Activated B cell treated with CpG ODN at 0.5 μM for 24 hours (primary cell): ENCODE data around the gene CTSS. TPM values are rescaled to one million over a fixed set of nuclear protein-coding genes. Genes with fewer than 3 reads are reported as not detected.

Experiments used
- ATAC-seq: fragments of 200-7000 bp; cut with Tn5 transposase; one replicate; pipeline ENCODE4 v1.10.0; 2021; ENCODE audit warnings: low read depth, mild to moderate bottlenecking, moderate library complexity
- CTCF ChIA-PET: fragments of 350-600 bp; sonication (Branson Sonifier 250); formaldehyde crosslinking; loops from one replicate; lab custom pipeline; 2021; ENCODE audit warnings: antibody characterized with exemption; lab: Charles Lee
- POLR2A ChIA-PET: fragments of 350-600 bp; sonication (Branson Sonifier 250); formaldehyde crosslinking; loops from one replicate; lab custom pipeline; 2021; ENCODE audit warnings: antibody characterized with exemption; lab: Charles Lee
- DNase-seq: peaks from one replicate; pipeline ENCODE4 v3.0.0; 2022
- H3K27ac Mint-ChIP-seq: one replicate; pipeline ENCODE4 v1.8.0; 2020; ENCODE audit warnings: mixed read lengths
- H3K27me3 Mint-ChIP-seq: one replicate; pipeline ENCODE4 v1.8.0; 2021; ENCODE audit warnings: mixed read lengths
- H3K36me3 Mint-ChIP-seq: one replicate; pipeline ENCODE4 v1.8.0; 2021; ENCODE audit warnings: low read depth, mixed read lengths
- H3K4me1 Mint-ChIP-seq: one replicate; pipeline ENCODE4 v1.8.0; 2021; ENCODE audit warnings: mixed read lengths
- H3K4me3 Mint-ChIP-seq: one replicate; pipeline ENCODE4 v1.8.0; 2020; ENCODE audit warnings: mild to moderate bottlenecking, mixed read lengths
- H3K9me3 Mint-ChIP-seq: one replicate; pipeline ENCODE4 v1.8.0; 2020; ENCODE audit warnings: mixed read lengths
- CTCF ChIP-seq: fragments of 200-600 bp; IDR thresholded peaks from one replicate; pipeline ENCODE4 v1.8.0; 2022; ENCODE audit warnings: antibody characterized with exemption, mild to moderate bottlenecking
- intact Hi-C: fragments of 100-400 bp; cut with micrococcal nuclease; formaldehyde crosslinking; loops from one replicate; pipeline ENCODE4 v1.15.1; 2024
- total RNA-seq: library from RNA; stranded (reverse); gene quantifications from 2 replicates; pipeline ENCODE4 v1.2.3, GENCODE V29; 2022

Gene CTSS
- total RNA-seq, 1 donor from 2014 or later: 162 TPM

- H3K36me3 Mint-ChIP-seq: peaks cover 7% of the 10 kb centered on the region
- CTCF ChIA-PET: interaction anchor here (1.2 kb wide), 1 partner anchor 113 kb away, joined by 5 read pairs; no protein-coding TSS in a partner anchor
- intact Hi-C loops: no loop called here
Observed at GRCh38 chr1:150808846-150809245, 43.3 kb upstream of the CTSS start.

GRCh38 chr1:150808121-150808520, 42.5 kb upstream of the CTSS start, which contains the start of gene CTSK:
TSS of gene CTSK (minus strand) at chr1:150808260. CDS start at chr1:150806805, 1,455 bp downstream.
- Mint-ChIP-seq H3K36me3 (peaks cover 6% of the 10 kb centered on the region), H3K4me3 (peak within 1 kb of the TSS; percentile 3), H3K27ac (no peak within 1 kb of the TSS), H3K27me3 (no peaks in the 10 kb centered on the region), H3K4me1 (peaks cover 6% of the 10 kb centered on the region), H3K9me3 (no peaks in the 10 kb centered on the region)
- intact Hi-C loops: no loop called here
- DNase-seq (no peak), ATAC-seq (no peak)
- CTCF ChIA-PET: interaction anchor here (0.6 to 1.2 kb wide), 2 partner anchors 20 to 114 kb away, joined by 3 to 5 read pairs; no protein-coding TSS in a partner anchor
- TF ChIP-seq CTCF: no peak
- POLR2A ChIA-PET: no interaction called here

More at GRCh38 chr1:150808846-150809245, 43.3 kb upstream of the CTSS start:
- H3K4me1 Mint-ChIP-seq: peaks cover 6% of the 10 kb centered on the region
- no peaks in the 10 kb centered on the region for H3K9me3 Mint-ChIP-seq
- H3K27ac Mint-ChIP-seq: no peak overlapping the region
- no peak overlapping the region for H3K4me3 Mint-ChIP-seq
- POLR2A ChIA-PET: no interaction called here
- ATAC-seq (no peak), DNase-seq (no peak)
- no peaks in the 10 kb centered on the region for H3K27me3 Mint-ChIP-seq
- TF ChIP-seq CTCF: no peak

GRCh38 chr1:150807249-150808023, 41.9 kb upstream of the CTSS start:
- ATAC-seq (no peak), DNase-seq (no peak)
- POLR2A ChIA-PET: no interaction called here
- Mint-ChIP-seq H3K27me3 (no peaks in the 10 kb centered on the region), H3K9me3 (no peaks in the 10 kb centered on the region), H3K36me3 (peaks cover 6% of the 10 kb centered on the region), H3K27ac (no peak overlapping the region), H3K4me3 (peak overlapping the region; percentile 3), H3K4me1 (peaks cover 6% of the 10 kb centered on the region)
- no peak for TF ChIP-seq CTCF
- CTCF ChIA-PET: interaction anchor here (0.6 kb wide), 1 partner anchor 20 kb away, joined by 3 read pairs; no protein-coding TSS in a partner anchor
- intact Hi-C loops: no loop called here

- intact Hi-C loops: no loop called here
Observed at GRCh38 chr1:150805899-150806298, 40.3 kb upstream of the CTSS start.

More at GRCh38 chr1:150805899-150806298, 40.3 kb upstream of the CTSS start:
- H3K4me1 Mint-ChIP-seq: peaks cover 6% of the 10 kb centered on the region
- POLR2A ChIA-PET: no interaction called here
- TF ChIP-seq CTCF: no peak
- no peaks in the 10 kb centered on the region for H3K27me3 Mint-ChIP-seq
- DNase-seq: no peak
- H3K4me3 Mint-ChIP-seq: no peak overlapping the region
- H3K36me3 Mint-ChIP-seq: peaks cover 6% of the 10 kb centered on the region
- CTCF ChIA-PET: no interaction called here
- ATAC-seq: no peak
- H3K9me3 Mint-ChIP-seq: no peaks in the 10 kb centered on the region
- no peak overlapping the region for H3K27ac Mint-ChIP-seq
